Stimulated activated CD8-positive, alpha-beta memory T cell treated with anti-CD3 and anti-CD28 coated beads, Interleukin-7, amount 100 ng/mL, for 4 hours (primary cell): Measurements from ENCODE around the gene AADACL3.
"Not testable (repeated sequence)": the region's sequence is repeated elsewhere in the genome, so short reads cannot be mapped to it uniquely, and the experiment has no call there.

Source experiments
- DNase-seq, 2 donors: peaks; one replicate each; pipeline ENCODE4 v3.0.0-alpha.2; 2020; ENCODE audit warnings: low read depth in 2 of 2

The AADACL3 gene

GRCh38 chr1:12714710-12715475, 1.0 kb upstream of the AADACL3 start:
- DNase-seq = no peak

GRCh38 chr1:12717301-12717838, 1.5 kb downstream of the AADACL3 start:
- no peak for DNase-seq

GRCh38 chr1:12722626-12723025, 6.7 kb downstream of the AADACL3 start:
- no peak for DNase-seq

- no peak for DNase-seq
Measured at GRCh38 chr1:12728391-12728790, 12.5 kb downstream of the AADACL3 start.

- DNase-seq = no peak
Measured at GRCh38 chr1:12730156-12730555, 14.2 kb downstream of the AADACL3 start.

GRCh38 chr1:12731084-12731483, 15.2 kb downstream of the AADACL3 start:
- not testable (repeated sequence) for DNase-seq

GRCh38 chr1:12734651-12735050, 18.7 kb downstream of the AADACL3 start:
- DNase-seq = no peak

GRCh38 chr1:12738934-12739333, 23.0 kb downstream of the AADACL3 start:
- DNase-seq = no peak

GRCh38 chr1:12739613-12740012, 23.7 kb downstream of the AADACL3 start:
- no peak for DNase-seq

GRCh38 chr1:12741946-12742345, 26.0 kb downstream of the AADACL3 start:
- no peak for DNase-seq

GRCh38 chr1:12745126-12745991, 29.4 kb downstream of the AADACL3 start:
- DNase-seq = no peak

- no peak for DNase-seq
Measured at GRCh38 chr1:12745992-12746323, 30.0 kb downstream of the AADACL3 start, which contains the start of gene CFAP107. TSS of gene CFAP107 (plus strand) at chr1:12746200. CDS start at chr1:12746431, 231 bp downstream.

- DNase-seq = no peak
Measured at GRCh38 chr1:12748778-12749355, 33.0 kb downstream of the AADACL3 start.

GRCh38 chr1:12754738-12755137, 38.8 kb downstream of the AADACL3 start:
- DNase-seq = no peak

GRCh38 chr1:12756273-12756672, 40.4 kb downstream of the AADACL3 start:
- DNase-seq = no peak

GRCh38 chr1:12756768-12757413, 41.0 kb downstream of the AADACL3 start:
- no peak for DNase-seq

GRCh38 chr1:12757836-12758235, 41.9 kb downstream of the AADACL3 start:
- no peak for DNase-seq

- DNase-seq = no peak
Measured at GRCh38 chr1:12760256-12760795, 44.4 kb downstream of the AADACL3 start.

GRCh38 chr1:12761781-12762180, 45.9 kb downstream of the AADACL3 start:
- no peak for DNase-seq

- no peak for DNase-seq
Measured at GRCh38 chr1:12762766-12763165, 46.9 kb downstream of the AADACL3 start.

GRCh38 chr1:12763479-12763878, 47.6 kb downstream of the AADACL3 start:
- no peak for DNase-seq

- DNase-seq = no peak
Measured at GRCh38 chr1:12764016-12764415, 48.1 kb downstream of the AADACL3 start.
